ENCODE data around the gene TRAF3. TPM values are rescaled to one million over a fixed set of nuclear protein-coding genes. Genes with fewer than 3 reads are reported as not detected.

Gene TRAF3
- total RNA-seq, 1 experiment from 2014 or later, result 25.3 TPM

GRCh38 chr14:102768223-102769048 is 8.8 kb upstream of the TRAF3 start:
- ChIA-PET POLR2A (interaction anchor here (0.6 kb wide), 1 partner anchor 39 kb away, joined by 3 read pairs; no protein-coding TSS in a partner anchor), CTCF (interaction anchor here (0.6 to 0.7 kb wide), 3 partner anchors 145 to 401 kb away, joined by 3 read pairs; no protein-coding TSS in a partner anchor)
- H3K27ac Mint-ChIP-seq (ENCODE audit: low read depth, unreplicated experiment), result no peak overlapping the region
- H3K4me1 Mint-ChIP-seq (ENCODE audit: insufficient read depth, unreplicated experiment), result no peaks in the 10 kb centered on the region
- no peak for DNase-seq (ENCODE audit: unreplicated experiment)
- no peak overlapping the region for H3K4me3 Mint-ChIP-seq (ENCODE audit: unreplicated experiment)
- intact Hi-C loops (cut with micrococcal nuclease), result no loop called here
- H3K27me3 Mint-ChIP-seq (ENCODE audit: insufficient read depth, unreplicated experiment), result peaks cover 14% of the 10 kb centered on the region
- no TSS peak for BruUV-seq (replicated peaks)
- TF ChIP-seq, protein P1, sequence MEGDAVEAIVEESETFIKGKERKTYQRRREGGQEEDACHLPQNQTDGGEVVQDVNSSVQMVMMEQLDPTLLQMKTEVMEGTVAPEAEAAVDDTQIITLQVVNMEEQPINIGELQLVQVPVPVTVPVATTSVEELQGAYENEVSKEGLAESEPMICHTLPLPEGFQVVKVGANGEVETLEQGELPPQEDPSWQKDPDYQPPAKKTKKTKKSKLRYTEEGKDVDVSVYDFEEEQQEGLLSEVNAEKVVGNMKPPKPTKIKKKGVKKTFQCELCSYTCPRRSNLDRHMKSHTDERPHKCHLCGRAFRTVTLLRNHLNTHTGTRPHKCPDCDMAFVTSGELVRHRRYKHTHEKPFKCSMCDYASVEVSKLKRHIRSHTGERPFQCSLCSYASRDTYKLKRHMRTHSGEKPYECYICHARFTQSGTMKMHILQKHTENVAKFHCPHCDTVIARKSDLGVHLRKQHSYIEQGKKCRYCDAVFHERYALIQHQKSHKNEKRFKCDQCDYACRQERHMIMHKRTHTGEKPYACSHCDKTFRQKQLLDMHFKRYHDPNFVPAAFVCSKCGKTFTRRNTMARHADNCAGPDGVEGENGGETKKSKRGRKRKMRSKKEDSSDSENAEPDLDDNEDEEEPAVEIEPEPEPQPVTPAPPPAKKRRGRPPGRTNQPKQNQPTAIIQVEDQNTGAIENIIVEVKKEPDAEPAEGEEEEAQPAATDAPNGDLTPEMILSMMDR (IDR thresholded peaks at IDR 0.05; ENCODE audit: unreplicated experiment), result no peak
- H3K36me3 Mint-ChIP-seq (ENCODE audit: insufficient read depth, unreplicated experiment), result peaks cover 8% of the 10 kb centered on the region
- no peaks in the 10 kb centered on the region for H3K9me3 Mint-ChIP-seq (ENCODE audit: unreplicated experiment)

DNA sequence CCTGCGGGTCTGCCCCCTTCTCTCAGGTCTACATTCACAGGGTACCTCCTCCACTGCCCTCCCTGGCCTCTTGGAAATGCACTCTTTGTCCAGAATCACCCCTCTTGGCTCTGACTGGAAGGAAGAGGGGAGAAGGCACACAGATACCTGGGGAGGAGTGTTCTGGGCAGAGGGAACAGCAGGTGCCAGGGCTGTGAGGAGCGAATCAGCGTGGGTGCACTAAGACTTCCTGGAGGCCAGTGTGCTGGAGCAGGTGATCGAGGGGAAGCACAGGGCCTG is 8.3 kb upstream of the TRAF3 start:
- BruUV-seq (replicated peaks), result no TSS peak
- Mint-ChIP-seq H3K36me3 (ENCODE audit: insufficient read depth, unreplicated experiment) (peaks cover 4% of the 10 kb centered on the region), H3K9me3 (ENCODE audit: unreplicated experiment) (no peaks in the 10 kb centered on the region), H3K27me3 (ENCODE audit: insufficient read depth, unreplicated experiment) (peaks cover 14% of the 10 kb centered on the region), H3K27ac (ENCODE audit: low read depth, unreplicated experiment) (no peak overlapping the region), H3K4me1 (ENCODE audit: insufficient read depth, unreplicated experiment) (no peaks in the 10 kb centered on the region), H3K4me3 (ENCODE audit: unreplicated experiment) (no peak overlapping the region)
- TF ChIP-seq, protein P1 (IDR thresholded peaks at IDR 0.05; ENCODE audit: unreplicated experiment), result no peak
- CTCF ChIA-PET, result no interaction called here
- no peak for DNase-seq (ENCODE audit: unreplicated experiment)
- POLR2A ChIA-PET, result no interaction called here
- intact Hi-C loops (cut with micrococcal nuclease), result no loop called here

DNA sequence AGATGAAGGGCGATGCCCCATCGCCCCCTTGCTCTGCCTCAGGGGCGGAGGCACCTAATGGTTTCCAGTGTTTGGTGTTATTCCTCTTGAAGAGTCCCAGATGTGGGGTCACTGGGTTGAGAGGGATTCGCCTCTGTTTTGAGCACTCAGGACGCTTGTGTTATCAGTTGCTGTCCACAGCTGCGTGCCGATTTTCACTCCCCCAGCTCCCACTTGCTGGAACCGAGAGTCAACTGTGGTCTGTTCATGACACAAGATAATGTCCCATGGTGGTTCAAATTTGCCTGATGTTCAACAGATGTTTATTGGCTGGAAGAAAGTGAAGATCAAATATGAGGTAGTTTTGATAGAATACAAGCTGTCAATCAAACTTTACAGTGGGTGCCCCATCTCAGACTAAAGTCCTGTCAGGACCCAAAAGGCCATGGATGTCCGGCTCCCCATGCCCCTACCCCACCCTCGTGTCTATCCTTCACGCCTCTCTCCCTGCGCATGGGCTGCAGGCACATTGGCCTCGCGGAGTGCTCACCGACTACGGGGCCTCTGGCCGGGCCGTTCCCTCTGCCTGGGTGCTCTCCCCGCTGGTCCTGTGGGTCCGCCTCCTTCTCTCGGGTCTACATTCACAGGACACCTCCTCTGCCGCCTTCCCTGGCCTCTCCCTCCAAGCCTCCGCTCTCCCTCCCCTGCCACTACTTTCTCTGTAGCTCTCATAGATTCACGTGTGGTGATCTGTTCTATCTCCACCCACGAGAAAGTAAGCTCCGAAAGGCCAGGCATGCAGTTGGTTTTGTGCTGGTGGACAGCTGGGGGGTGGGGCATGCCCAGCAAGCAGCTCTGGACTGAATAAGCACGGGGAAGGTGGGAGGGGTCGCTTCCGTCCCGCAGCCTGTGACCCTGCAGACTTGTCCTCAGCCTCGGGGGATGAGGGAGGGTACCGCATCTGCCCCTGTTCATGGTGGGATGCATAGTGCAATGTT is 6.8 kb upstream of the TRAF3 start:
- intact Hi-C loops (cut with micrococcal nuclease), result loop anchor here (10.0 kb wide), 1 partner anchor 94 kb away; no protein-coding TSS in a partner anchor
- CTCF ChIA-PET, result no interaction called here
- no peak overlapping the region for H3K27ac Mint-ChIP-seq (ENCODE audit: low read depth, unreplicated experiment)
- no TSS peak for BruUV-seq (replicated peaks)
- no peak overlapping the region for H3K4me3 Mint-ChIP-seq (ENCODE audit: unreplicated experiment)
- H3K36me3 Mint-ChIP-seq (ENCODE audit: insufficient read depth, unreplicated experiment), result no peaks in the 10 kb centered on the region
- DNase-seq (ENCODE audit: unreplicated experiment), result no peak
- no peaks in the 10 kb centered on the region for H3K4me1 Mint-ChIP-seq (ENCODE audit: insufficient read depth, unreplicated experiment)
- H3K9me3 Mint-ChIP-seq (ENCODE audit: unreplicated experiment), result no peaks in the 10 kb centered on the region
- H3K27me3 Mint-ChIP-seq (ENCODE audit: insufficient read depth, unreplicated experiment), result peaks cover 14% of the 10 kb centered on the region
- POLR2A ChIA-PET, result no interaction called here
- TF ChIP-seq, protein P1 (IDR thresholded peaks at IDR 0.05; ENCODE audit: unreplicated experiment), result no peak

DNA sequence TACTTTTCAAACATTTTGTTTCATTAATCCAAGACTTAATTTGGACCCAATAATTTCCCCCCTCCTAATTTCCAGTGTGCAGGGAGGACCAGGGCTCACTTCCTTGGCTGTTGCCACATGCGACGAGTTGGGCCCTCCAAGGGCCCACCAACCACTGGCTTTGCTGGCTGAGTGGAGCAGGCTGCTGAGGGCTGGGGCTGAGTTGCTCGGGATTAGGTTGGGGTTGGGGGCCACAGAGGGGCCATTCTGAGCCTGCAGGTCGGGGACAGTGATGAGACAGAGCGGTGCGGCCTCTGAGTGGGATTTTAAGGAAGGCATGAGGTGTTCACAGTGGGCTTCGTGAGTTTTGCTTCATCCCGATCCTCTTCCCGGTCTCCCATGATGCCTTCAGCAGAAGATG is 6.1 kb upstream of the TRAF3 start:
- Mint-ChIP-seq H3K9me3 (ENCODE audit: unreplicated experiment) (no peaks in the 10 kb centered on the region), H3K4me1 (ENCODE audit: insufficient read depth, unreplicated experiment) (no peaks in the 10 kb centered on the region), H3K27me3 (ENCODE audit: insufficient read depth, unreplicated experiment) (peaks cover 14% of the 10 kb centered on the region), H3K27ac (ENCODE audit: low read depth, unreplicated experiment) (no peak overlapping the region), H3K4me3 (ENCODE audit: unreplicated experiment) (no peak overlapping the region), H3K36me3 (ENCODE audit: insufficient read depth, unreplicated experiment) (no peaks in the 10 kb centered on the region)
- intact Hi-C loops (cut with micrococcal nuclease), result loop anchor here (10.0 kb wide), 1 partner anchor 94 kb away; no protein-coding TSS in a partner anchor
- no TSS peak for BruUV-seq (replicated peaks)
- POLR2A ChIA-PET, result no interaction called here
- no peak for DNase-seq (ENCODE audit: unreplicated experiment)
- TF ChIP-seq, protein P1 (IDR thresholded peaks at IDR 0.05; ENCODE audit: unreplicated experiment), result no peak
- CTCF ChIA-PET, result no interaction called here
